HepG2 (cell line): ENCODE data around the gene MTO1. TPM values are rescaled to one million over a fixed set of nuclear protein-coding genes. Genes with fewer than 3 reads are reported as not detected.

Experiments
- ATF4 ChIP-seq, 2 experiments: fragments of 450-650 bp in 1 of 2; sonication (generic) in 1 of 2; formaldehyde crosslinking; IDR thresholded peaks; 2 replicates each; pipeline versions ENCODE4 v1.5.0 to v1.8.0; 2020 to 2022; ENCODE audit warnings: mild to moderate bottlenecking in 1 of 2, missing genetic modification reagents in 1 of 2
- CEBPG ChIP-seq: IDR thresholded peaks from 2 replicates; pipeline ENCODE4 v1.6.1; 2016
- DNMT1 ChIP-seq: sonication (generic); formaldehyde crosslinking; IDR thresholded peaks from 2 replicates; pipeline ENCODE4 v1.5.1; 2020; ENCODE audit warnings: mild to moderate bottlenecking, missing genetic modification reagents
- DZIP1 ChIP-seq: sonication (generic); formaldehyde crosslinking; IDR thresholded peaks from 2 replicates; pipeline ENCODE4 v1.5.0; 2020; ENCODE audit warnings: mild to moderate bottlenecking, missing genetic modification reagents
- HOXA5 ChIP-seq: sonication (generic); formaldehyde crosslinking; IDR thresholded peaks from 2 replicates; pipeline ENCODE4 v1.4.0; 2020; ENCODE audit warnings: missing genetic modification reagents
- MAFK ChIP-seq, 2 experiments: IDR thresholded peaks in 1 of 2; conservative IDR thresholded peaks in 1 of 2; 2 replicates each; pipeline ENCODE4 v1.6.1; 2011; ENCODE audit warnings: improper control_type of control experiment in 2 of 2, low read length in 2 of 2
- SALL2 ChIP-seq: sonication (generic); formaldehyde crosslinking; IDR thresholded peaks from 2 replicates; pipeline ENCODE4 v1.8.1; 2023; ENCODE audit warnings: mild to moderate bottlenecking, missing genetic modification reagents, inconsistent platforms
- SOX13 ChIP-seq, 3 experiments: fragments of 450-650 bp in 1 of 3; sonication (generic) in 1 of 3; formaldehyde crosslinking in 1 of 3; IDR thresholded peaks in 2 of 3; conservative IDR thresholded peaks in 1 of 3; 2 replicates each; pipeline versions ENCODE4 v1.5.0 to v1.6.1; 2016 to 2020; ENCODE audit warnings: antibody characterized with exemption in 1 of 3, mild to moderate bottlenecking in 1 of 3, missing compliant biosample characterization in 1 of 3, missing genetic modification reagents in 1 of 3, moderate library complexity in 1 of 3
- TFE3 ChIP-seq: IDR thresholded peaks from 2 replicates; pipeline ENCODE4 v1.6.1; 2016
- TIGD3 ChIP-seq: sonication (generic); formaldehyde crosslinking; IDR thresholded peaks from 2 replicates; pipeline ENCODE4 v1.5.1; 2020; ENCODE audit warnings: mild to moderate bottlenecking, missing genetic modification reagents, borderline replicate concordance
- ZBTB25 ChIP-seq: IDR thresholded peaks from 2 replicates; pipeline ENCODE4 v1.6.1; 2018; ENCODE audit warnings: missing genetic modification reagents
- ZFP91 ChIP-seq: sonication (generic); formaldehyde crosslinking; IDR thresholded peaks from 2 replicates; pipeline ENCODE4 v1.9.0; 2022; ENCODE audit warnings: missing genetic modification reagents, mild to moderate bottlenecking, borderline replicate concordance
- ZMAT3 ChIP-seq: sonication (generic); formaldehyde crosslinking; conservative IDR thresholded peaks from 2 replicates; pipeline ENCODE4 v1.7.0; 2021; ENCODE audit warnings: missing genetic modification reagents
- ZNF770 ChIP-seq: sonication (generic); formaldehyde crosslinking; IDR thresholded peaks from 2 replicates; pipeline ENCODE4 v1.5.0; 2020; ENCODE audit warnings: mild to moderate bottlenecking, missing genetic modification reagents
- polyA plus RNA-seq, 8 experiments: library from polyadenylated mRNA; depleted of rRNA in 3 of 8; stranded (reverse) in 7 of 8; unstranded in 1 of 8; fragments of >200 nt; fragmentation: Illumina TruSeq in 4 of 8; extraction: Trizol in 4 of 8; gene quantifications; 2 replicates each; pipeline versions ENCODE4 v1.2.1 to v1.2.3, GENCODE V29; 2011 to 2016; ENCODE audit warnings: low read depth in 4 of 8, missing spikeins in 1 of 8, mixed read lengths in 1 of 8; ENCODE audit not compliant: insufficient read depth in 1 of 8
- total RNA-seq, 5 experiments: library from RNA; depleted of rRNA; stranded (reverse); fragments of >200 nt; fragmentation: Illumina TruSeq; extraction: Trizol; gene quantifications; 2 replicates each; pipeline ENCODE4 v1.2.3, GENCODE V29; 2016; ENCODE audit warnings: low read depth in 1 of 5

The MTO1 gene
- total and polyA plus RNA-seq, 2 of the 13 experiments (the other 11 are each of a cell fraction or from before 2014, with no cell fraction given) = 21.1 to 45.3 TPM

- TF ChIP-seq ATF4 (CRISPR knock-in tag; IDR thresholded peaks at IDR 0.05) = peak in 1 of 2 experiments; percentile 38; a peak in 1 of 4 replicates
- TF ChIP-seq ZBTB25 (CRISPR knock-in tag) = no peak
- TF ChIP-seq DNMT1 = no peak
- no peak for TF ChIP-seq DZIP1
- TF ChIP-seq SOX13 (IDR thresholded peaks at IDR 0.05) = no peak
- peak in 1 of 2 experiments; percentile 43; a peak in 1 of 4 replicates for TF ChIP-seq SOX13 (CRISPR knock-in tag; conservative IDR thresholded peaks at IDR 0.05 in 1 of 2, IDR thresholded peaks at IDR 0.05 in 1 of 2)
- TF ChIP-seq MAFK (conservative IDR thresholded peaks at IDR 0.05 in 1 of 2, IDR thresholded peaks at IDR 0.05 in 1 of 2; ENCODE audit: low read length in 2 of 2) = no peak
- TF ChIP-seq TIGD3 (CRISPR knock-in tag) = 0 out of 2 replicates have a peak, but pooled peaks have one; percentile 27
- TF ChIP-seq ZMAT3 (CRISPR knock-in tag) = no peak
- TF ChIP-seq TFE3 (CRISPR knock-in tag) = no peak
- TF ChIP-seq ZNF770 (CRISPR knock-in tag) = 0 out of 2 replicates have a peak, but pooled peaks have one; percentile 38
- TF ChIP-seq CEBPG (CRISPR knock-in tag) = peak; percentile 68
- TF ChIP-seq SALL2 = no peak
- no peak for TF ChIP-seq ZFP91 (CRISPR knock-in tag)
- TF ChIP-seq HOXA5 = 0 out of 2 replicates have a peak, but pooled peaks have one; percentile 24
Observed at GRCh38 chr6:73548458-73549446, 87.2 kb downstream of the MTO1 start (continued).
